ENCODE data around the gene FRMD5. TPM values are rescaled to one million over a fixed set of nuclear protein-coding genes. Genes with fewer than 3 reads are reported as not detected.

FRMD5 gene
- total RNA-seq, 1 donor from 2014 or later, result 0.12 TPM

DNA sequence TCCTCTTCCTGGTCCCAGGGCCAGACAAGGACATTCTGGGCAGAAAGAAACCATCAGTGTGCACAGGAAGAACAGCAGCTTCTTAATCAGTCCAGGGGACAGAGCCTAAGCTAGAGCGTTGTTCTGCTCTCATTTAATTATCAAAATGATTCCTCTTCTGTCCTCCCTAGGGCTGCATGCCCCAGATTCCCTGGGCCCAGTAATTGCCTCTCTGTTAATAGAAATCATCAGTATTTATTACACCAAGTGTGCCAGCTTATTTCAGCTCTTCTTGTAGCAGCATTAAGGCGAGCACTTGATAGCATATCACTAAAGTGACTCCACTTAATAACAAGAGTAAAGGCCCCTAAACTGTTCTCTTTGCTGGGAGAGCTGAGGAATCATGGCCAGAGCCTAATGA, 296.2 kb downstream of the FRMD5 start:
- DNase-seq (no peak), ATAC-seq (no peak)
- no peaks in the 10 kb centered on the region for H3K36me3 ChIP-seq
- no peak for TF ChIP-seq CTCF (IDR thresholded peaks at IDR 0.05)
- no peaks in the 10 kb centered on the region for H3K9me3 ChIP-seq
- H3K27me3 ChIP-seq (ENCODE audit: low read depth), result no peaks in the 10 kb centered on the region
- intact Hi-C loops (cut with DNase I), result no loop called here
- H3K4me1 ChIP-seq, result no peaks in the 10 kb centered on the region
- H3K27ac ChIP-seq, result no peak overlapping the region
- H3K4me3 ChIP-seq, result no peak overlapping the region

GRCh38 chr15:43896543-43896942, 298.5 kb downstream of the FRMD5 start:
- no peaks in the 10 kb centered on the region for H3K27me3 ChIP-seq (ENCODE audit: low read depth)
- H3K4me3 ChIP-seq, result no peak overlapping the region
- no peak overlapping the region for H3K27ac ChIP-seq
- ATAC-seq, result no peak
- TF ChIP-seq CTCF (IDR thresholded peaks at IDR 0.05), result no peak
- H3K4me1 ChIP-seq, result no peaks in the 10 kb centered on the region
- H3K36me3 ChIP-seq, result no peaks in the 10 kb centered on the region
- H3K9me3 ChIP-seq, result no peaks in the 10 kb centered on the region
- intact Hi-C loops (cut with DNase I), result no loop called here
- DNase-seq, result no peak

GRCh38 chr15:43895586-43895985, 299.5 kb downstream of the FRMD5 start:
- intact Hi-C loops (cut with DNase I), result no loop called here
- Histone ChIP-seq H3K4me3 (no peak overlapping the region), H3K36me3 (no peaks in the 10 kb centered on the region), H3K4me1 (no peaks in the 10 kb centered on the region), H3K9me3 (no peaks in the 10 kb centered on the region), H3K27ac (no peak overlapping the region), H3K27me3 (ENCODE audit: low read depth) (no peaks in the 10 kb centered on the region)
- ATAC-seq (no peak), DNase-seq (no peak)
- TF ChIP-seq CTCF (IDR thresholded peaks at IDR 0.05), result no peak

DNA sequence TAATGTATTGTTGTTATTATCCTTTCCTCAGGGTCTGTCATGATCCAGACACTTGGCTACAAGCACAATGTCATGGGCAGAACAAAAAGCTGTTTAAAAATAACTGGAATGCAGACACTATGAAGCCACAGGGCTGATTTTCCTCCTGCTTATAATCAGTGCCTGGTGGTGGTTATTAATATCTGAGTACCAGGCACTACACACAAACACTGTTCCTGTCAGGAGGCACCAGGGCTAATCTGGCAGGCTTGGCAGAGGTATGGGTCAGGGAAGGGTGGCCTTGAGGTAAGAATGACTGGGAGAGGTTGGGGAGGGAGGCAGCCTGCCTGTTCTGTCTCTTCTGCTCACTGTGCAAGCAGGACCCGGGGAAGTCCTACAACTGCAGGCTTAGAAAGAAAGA, 301.1 kb downstream of the FRMD5 start:
- Histone ChIP-seq H3K27ac (no peak overlapping the region), H3K27me3 (ENCODE audit: low read depth) (no peaks in the 10 kb centered on the region), H3K36me3 (no peaks in the 10 kb centered on the region), H3K4me1 (no peaks in the 10 kb centered on the region), H3K9me3 (no peaks in the 10 kb centered on the region), H3K4me3 (no peak overlapping the region)
- intact Hi-C loops (cut with DNase I), result no loop called here
- no peak for TF ChIP-seq CTCF (IDR thresholded peaks at IDR 0.05)
- no peak for DNase-seq
- ATAC-seq, result no peak

- Histone ChIP-seq H3K4me3 (no peak overlapping the region), H3K4me1 (no peaks in the 10 kb centered on the region), H3K27ac (no peak overlapping the region), H3K9me3 (no peaks in the 10 kb centered on the region), H3K27me3 (ENCODE audit: low read depth) (no peaks in the 10 kb centered on the region), H3K36me3 (no peaks in the 10 kb centered on the region)
- DNase-seq, result no peak
- intact Hi-C loops (cut with DNase I), result no loop called here
- no peak for TF ChIP-seq CTCF (IDR thresholded peaks at IDR 0.05)
- no peak for ATAC-seq
Observed at GRCh38 chr15:43889042-43889441, 306.0 kb downstream of the FRMD5 start.

GRCh38 chr15:43887901-43888300, 307.2 kb downstream of the FRMD5 start:
- intact Hi-C loops (cut with DNase I), result no loop called here
- no peak overlapping the region for H3K4me3 ChIP-seq

More at GRCh38 chr15:43887901-43888300, 307.2 kb downstream of the FRMD5 start:
- ATAC-seq, result no peak
- Histone ChIP-seq H3K4me1 (no peaks in the 10 kb centered on the region), H3K27me3 (ENCODE audit: low read depth) (no peaks in the 10 kb centered on the region), H3K27ac (no peak overlapping the region), H3K36me3 (no peaks in the 10 kb centered on the region), H3K9me3 (no peaks in the 10 kb centered on the region)
- no peak for DNase-seq
- no peak for TF ChIP-seq CTCF (IDR thresholded peaks at IDR 0.05)

Measured in lower lobe of right lung (tissue), 2 donors.